CD4-positive, alpha-beta T cell treated with Interleukin-15 for 4 hours (primary cell): ENCODE data around the gene RBM18.

Source experiments
- DNase-seq: peaks from one replicate; pipeline ENCODE4 v3.0.0-alpha.2; 2020; ENCODE audit warnings: low spot score

RBM18 gene

DNA sequence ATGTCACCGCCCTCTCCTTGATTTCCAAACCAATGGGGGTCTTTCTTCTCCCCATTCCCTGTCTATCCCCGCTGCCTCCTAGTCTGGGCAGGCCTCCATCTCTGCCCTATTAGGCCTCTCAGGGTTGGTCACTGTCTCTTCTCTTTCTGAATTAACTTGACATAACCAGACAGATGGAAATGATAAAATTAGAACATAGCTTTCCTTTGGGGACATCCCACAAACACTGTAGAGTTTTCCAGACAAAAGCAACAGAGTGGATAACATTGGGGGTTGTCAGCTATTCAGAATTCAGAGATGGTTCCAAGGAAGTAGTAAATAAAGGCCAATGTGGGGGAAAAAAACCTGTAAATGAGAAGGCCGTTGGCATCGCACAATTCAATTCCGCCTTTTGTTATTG, 60.6 kb downstream of the RBM18 start:
- no peak for DNase-seq

DNA sequence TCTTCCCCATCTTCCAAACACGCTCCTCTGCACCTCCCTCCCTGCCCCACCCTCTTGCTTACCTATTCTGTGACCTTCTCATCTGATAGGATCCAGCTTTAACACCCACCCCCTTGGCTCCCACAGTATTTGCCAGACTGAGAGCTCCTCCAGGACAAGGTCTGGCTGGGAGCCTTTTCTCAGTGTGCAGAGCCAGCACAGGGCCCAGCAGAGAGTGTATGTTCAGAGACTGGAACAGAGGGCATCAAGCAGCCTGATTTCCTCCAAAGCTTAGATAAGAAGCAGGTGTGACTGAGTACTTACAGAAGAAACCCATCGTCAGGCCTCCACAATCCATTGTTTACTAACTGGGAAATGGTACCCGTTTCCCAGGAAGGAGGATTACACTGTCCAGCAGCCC, 62.5 kb downstream of the RBM18 start:
- no peak for DNase-seq

GRCh38 chr9:122201641-122202040, 63.0 kb downstream of the RBM18 start:
- no peak for DNase-seq

- no peak for DNase-seq
Observed at GRCh38 chr9:122200960-122201595, 63.6 kb downstream of the RBM18 start.

GRCh38 chr9:122197882-122198281, 66.8 kb downstream of the RBM18 start:
- DNase-seq, result no peak

DNA sequence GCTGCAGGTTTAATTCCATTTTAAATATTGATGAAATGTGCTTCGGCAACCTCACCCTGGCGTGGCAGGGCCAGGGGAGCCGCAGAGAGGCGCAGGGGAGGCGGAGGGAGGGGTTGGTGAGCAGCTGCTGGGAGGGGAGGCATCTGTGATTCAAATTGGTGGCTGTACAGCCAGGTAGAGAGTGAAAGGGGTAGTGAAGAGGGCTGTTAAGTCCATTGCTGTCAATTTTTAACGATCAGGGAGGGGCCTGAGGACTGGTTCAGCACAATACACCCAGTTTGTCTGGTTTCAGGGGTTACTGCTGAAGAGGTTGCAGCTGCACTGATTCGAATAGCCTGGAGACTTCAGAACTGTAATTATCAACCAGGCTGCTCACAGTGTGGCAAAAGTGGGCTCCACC, 67.2 kb downstream of the RBM18 start:
- no peak for DNase-seq

- DNase-seq, result no peak
Observed at GRCh38 chr9:122195875-122196274, 68.8 kb downstream of the RBM18 start.

- no peak for DNase-seq
Observed at GRCh38 chr9:122193651-122194050, 71.0 kb downstream of the RBM18 start.

DNA sequence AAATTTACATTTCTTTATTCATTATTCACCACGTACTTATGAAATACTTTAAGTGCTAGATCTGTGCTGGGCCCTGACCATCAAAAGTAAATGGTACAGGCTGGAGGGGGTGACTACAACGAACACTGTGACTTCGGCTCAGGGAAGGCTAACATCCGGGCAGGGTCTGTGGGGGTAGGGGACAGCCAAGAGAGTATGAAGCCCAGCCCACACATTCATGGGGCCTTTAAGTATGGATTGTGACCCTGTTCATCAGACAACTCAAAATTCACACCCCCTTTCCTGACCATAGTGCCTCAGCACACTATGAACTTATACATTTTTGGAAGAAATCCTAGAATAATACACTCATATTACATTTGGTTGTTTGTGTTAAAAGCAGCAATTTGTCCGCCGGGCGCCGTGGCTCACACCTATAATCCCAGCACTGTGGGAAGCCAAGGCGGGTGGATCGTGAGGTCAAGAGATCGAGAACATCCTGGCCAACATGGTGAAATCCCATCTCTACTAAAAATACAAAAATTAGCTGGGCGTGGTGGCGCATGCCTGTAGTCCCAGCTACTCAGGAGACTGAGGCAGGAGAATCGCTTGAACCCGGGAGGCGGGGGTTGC, 71.6 kb downstream of the RBM18 start:
- DNase-seq, result no peak

- DNase-seq, result no peak
Observed at GRCh38 chr9:122192261-122192875, 72.3 kb downstream of the RBM18 start.

- DNase-seq, result no peak
Observed at GRCh38 chr9:122191584-122191983, 73.1 kb downstream of the RBM18 start.

DNA sequence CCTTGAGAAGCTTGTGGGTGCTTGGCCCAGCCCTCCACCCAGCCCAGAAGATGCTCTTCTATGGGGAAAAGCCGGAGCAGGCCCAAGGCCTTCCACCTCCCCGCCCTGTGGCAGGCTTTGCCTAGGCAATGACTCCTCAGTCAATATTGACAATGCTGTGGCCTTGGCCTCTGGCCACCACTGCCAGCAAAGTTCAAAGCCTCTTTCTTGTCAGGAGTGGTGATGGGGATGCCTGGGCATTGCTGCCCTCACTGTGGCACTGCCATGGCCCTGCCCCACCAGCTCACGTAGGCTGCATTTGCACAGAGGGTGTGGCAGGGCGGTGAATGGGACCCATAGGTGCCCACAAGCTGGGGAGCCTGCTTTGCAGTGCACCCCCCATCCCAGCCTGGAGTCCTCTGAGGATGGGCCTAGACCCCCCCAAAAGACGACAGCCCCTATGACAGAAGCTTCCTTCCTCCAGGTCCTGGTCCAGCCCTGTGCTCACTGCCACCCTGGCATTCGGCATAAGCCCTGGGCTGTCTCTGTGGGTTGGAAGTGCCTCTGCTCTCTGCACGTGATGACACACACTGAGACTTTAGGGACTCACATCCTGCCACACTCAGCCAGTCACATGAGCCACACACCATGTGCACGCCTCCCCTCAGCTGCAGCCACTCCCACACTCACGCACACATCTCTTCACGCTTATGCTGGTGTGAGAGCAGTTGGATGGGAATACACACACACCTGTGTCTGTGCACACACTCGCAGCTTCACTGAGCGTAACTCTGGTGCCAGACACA, 73.9 kb downstream of the RBM18 start:
- DNase-seq, result no peak

- no peak for DNase-seq
Observed at GRCh38 chr9:122188369-122188768, 76.3 kb downstream of the RBM18 start.
